ENCODE data around the gene RASSF4. TPM values are rescaled to one million over a fixed set of nuclear protein-coding genes. Genes with fewer than 3 reads are reported as not detected.

RASSF4 gene
- total and polyA plus RNA-seq, 11 donors = 48.3 to 125 (median 78.9) TPM

DNA sequence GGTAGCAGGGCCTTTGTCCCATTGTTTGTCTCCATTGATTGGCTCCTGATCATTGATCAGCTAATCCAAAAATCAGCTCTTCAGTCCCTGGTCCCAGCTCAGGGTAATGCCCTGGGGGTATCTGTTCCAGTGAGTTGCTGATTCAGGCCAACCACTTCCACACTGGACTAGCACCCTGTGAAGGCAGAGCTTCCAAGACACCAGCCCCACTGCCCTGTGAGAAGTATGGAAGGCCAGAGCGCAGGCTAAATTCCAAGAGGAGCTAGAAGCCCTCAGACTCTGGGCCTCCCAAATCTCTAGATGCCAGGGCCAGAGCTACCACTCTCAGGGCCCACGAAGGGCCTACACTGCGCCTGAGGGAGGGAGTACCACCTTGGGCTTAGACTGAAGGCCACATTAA is 38.1 kb upstream of the RASSF4 start:
- no peaks in the 10 kb centered on the region for H3K9me3 ChIP-seq
- H3K4me1 ChIP-seq = no peaks in the 10 kb centered on the region
- intact Hi-C loops (cut with DNase I) = no loop called here
- H3K36me3 ChIP-seq = no peaks in the 10 kb centered on the region
- 90 to 100% (median 96%) methylated on average over 3 of the region's 3 CpGs for WGBS, 4 donors
- no peak overlapping the region for H3K27ac ChIP-seq
- TF ChIP-seq POLR2A (IDR thresholded peaks at IDR 0.05) = no peak
- TF ChIP-seq, protein P1, sequence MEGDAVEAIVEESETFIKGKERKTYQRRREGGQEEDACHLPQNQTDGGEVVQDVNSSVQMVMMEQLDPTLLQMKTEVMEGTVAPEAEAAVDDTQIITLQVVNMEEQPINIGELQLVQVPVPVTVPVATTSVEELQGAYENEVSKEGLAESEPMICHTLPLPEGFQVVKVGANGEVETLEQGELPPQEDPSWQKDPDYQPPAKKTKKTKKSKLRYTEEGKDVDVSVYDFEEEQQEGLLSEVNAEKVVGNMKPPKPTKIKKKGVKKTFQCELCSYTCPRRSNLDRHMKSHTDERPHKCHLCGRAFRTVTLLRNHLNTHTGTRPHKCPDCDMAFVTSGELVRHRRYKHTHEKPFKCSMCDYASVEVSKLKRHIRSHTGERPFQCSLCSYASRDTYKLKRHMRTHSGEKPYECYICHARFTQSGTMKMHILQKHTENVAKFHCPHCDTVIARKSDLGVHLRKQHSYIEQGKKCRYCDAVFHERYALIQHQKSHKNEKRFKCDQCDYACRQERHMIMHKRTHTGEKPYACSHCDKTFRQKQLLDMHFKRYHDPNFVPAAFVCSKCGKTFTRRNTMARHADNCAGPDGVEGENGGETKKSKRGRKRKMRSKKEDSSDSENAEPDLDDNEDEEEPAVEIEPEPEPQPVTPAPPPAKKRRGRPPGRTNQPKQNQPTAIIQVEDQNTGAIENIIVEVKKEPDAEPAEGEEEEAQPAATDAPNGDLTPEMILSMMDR (IDR thresholded peaks at IDR 0.05) = no peak
- H3K4me3 ChIP-seq = no peak overlapping the region
- H3K27me3 ChIP-seq = no peaks in the 10 kb centered on the region
- DNase-seq (peak in 1 of 5 donors; percentile 5), ATAC-seq (no peak)

DNA sequence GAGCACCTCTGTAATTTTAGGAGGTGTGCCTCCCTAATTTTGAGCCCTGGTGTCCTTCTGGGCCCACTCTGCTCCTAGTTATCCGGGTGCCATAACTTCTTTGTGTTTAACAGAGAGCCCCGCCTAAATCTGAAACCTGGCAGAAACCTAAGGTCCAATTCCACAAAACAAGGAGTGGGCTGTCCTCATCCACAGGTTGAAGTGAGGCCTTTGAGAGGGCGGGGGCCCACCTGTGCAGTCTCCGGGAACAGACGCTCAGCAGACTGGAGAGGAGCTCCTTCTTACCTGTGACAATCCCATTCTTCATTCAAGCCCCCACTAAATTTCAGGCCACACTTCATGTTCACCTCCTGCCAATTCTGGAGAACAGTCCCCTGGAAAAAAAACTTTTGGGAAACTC is 37.6 kb upstream of the RASSF4 start:
- Histone ChIP-seq H3K4me1 (no peaks in the 10 kb centered on the region), H3K4me3 (no peak overlapping the region), H3K9me3 (no peaks in the 10 kb centered on the region), H3K27ac (no peak overlapping the region), H3K27me3 (no peaks in the 10 kb centered on the region), H3K36me3 (no peaks in the 10 kb centered on the region)
- ATAC-seq (no peak), DNase-seq (peak in 1 of 5 donors; percentile 6)
- TF ChIP-seq POLR2A (IDR thresholded peaks at IDR 0.05) = no peak
- TF ChIP-seq, protein P1 (IDR thresholded peaks at IDR 0.05) = no peak
- 95 to 97% (median 95%) methylated on average over 5 of the region's 5 CpGs for WGBS, 4 donors
- intact Hi-C loops (cut with DNase I) = no loop called here

DNA sequence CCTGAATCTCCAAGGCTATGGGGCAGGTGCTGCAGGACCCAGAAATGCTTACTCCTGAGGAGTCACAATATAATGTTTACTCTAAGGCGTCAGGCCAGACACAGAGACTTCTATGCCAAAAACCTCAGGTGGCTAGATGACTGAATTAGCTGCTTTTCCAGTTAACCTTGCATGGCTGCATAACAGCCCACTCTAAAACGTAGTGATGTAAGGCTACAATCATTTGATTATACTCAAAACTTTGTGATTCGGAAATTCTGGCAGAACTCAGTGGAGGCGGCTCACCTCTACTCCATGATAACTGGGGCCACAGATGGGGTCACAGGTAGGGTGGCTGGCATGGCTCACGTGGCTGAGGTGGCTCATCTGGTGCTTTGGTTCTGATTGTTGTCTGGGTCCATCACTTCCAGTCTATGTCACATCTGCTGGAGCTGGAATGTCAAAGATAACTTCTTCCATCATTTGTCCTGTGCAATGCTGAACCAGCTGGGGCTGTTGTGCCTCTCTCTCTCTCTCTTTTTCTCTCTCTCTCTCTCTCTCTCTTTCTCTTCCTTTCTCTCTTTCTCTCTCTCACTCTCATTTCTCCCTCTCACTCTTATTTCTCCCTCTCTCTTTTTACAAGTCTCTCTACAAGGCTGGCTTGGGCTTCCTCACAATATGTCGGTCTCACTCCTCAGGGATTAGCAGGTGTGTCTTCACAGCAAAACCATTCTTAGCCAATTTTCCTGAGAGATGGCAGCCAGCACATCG is 36.6 kb upstream of the RASSF4 start:
- Histone ChIP-seq H3K4me3 (no peak overlapping the region), H3K9me3 (no peaks in the 10 kb centered on the region), H3K36me3 (no peaks in the 10 kb centered on the region), H3K4me1 (no peaks in the 10 kb centered on the region), H3K27me3 (no peaks in the 10 kb centered on the region), H3K27ac (no peak overlapping the region)
- 89 to 95% (median 90%) methylated on average over 7 of the region's 7 CpGs for WGBS, 4 donors
- intact Hi-C loops (cut with DNase I) = no loop called here
- DNase-seq (peak in 1 of 5 donors; percentile 4), ATAC-seq (no peak)
- TF ChIP-seq, protein P1 (IDR thresholded peaks at IDR 0.05) = no peak
- no peak for TF ChIP-seq POLR2A (IDR thresholded peaks at IDR 0.05)

DNA sequence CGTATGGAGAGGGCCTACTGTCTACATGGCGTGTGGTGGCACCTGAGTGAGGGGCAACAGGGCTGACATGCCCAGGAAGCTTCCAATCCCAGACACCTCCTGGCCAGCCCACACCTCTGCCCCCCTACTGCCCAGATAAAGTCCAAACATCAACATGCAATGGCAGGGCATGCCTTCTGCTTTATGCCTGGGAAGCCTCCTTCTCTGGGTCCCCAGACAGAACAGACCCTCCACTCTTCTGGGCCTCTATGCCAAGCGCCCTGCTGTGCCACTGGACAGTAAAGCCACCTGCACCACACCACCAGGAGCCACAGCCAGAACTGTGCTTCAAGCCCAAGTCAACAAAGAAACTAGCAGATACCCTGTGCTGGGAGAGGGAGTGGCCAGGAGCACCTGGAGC is 36.0 kb upstream of the RASSF4 start:
- Histone ChIP-seq H3K9me3 (no peaks in the 10 kb centered on the region), H3K4me3 (no peak overlapping the region), H3K27me3 (no peaks in the 10 kb centered on the region), H3K4me1 (no peaks in the 10 kb centered on the region), H3K27ac (no peak overlapping the region), H3K36me3 (no peaks in the 10 kb centered on the region)
- 89 to 93% (median 91%) methylated on average over 3 of the region's 3 CpGs for WGBS, 4 donors
- intact Hi-C loops (cut with DNase I) = no loop called here
- no peak for TF ChIP-seq POLR2A (IDR thresholded peaks at IDR 0.05)
- TF ChIP-seq, protein P1 (IDR thresholded peaks at IDR 0.05) = no peak
- no peak for ATAC-seq
- DNase-seq = peak in 1 of 5 donors; percentile 7

All from heart left ventricle (tissue), 16 donors.